GM12878 (cell line): ENCODE measurements around the gene HMX2. TPM values are rescaled to one million over a fixed set of nuclear protein-coding genes. Genes with fewer than 3 reads are reported as not detected.

ENCODE experiments used
- ATAC-seq: fragments of 200-7000 bp; cut with Tn5 transposase; 3 replicates; pipeline ENCODE4 v1.9.1; 2020; ENCODE audit warnings: mild to moderate bottlenecking, moderate library complexity
- BruUV-seq: library from RNA; stranded (reverse); fragments of 400-500 nt; replicated peaks from 2 replicates; lab custom pipeline; 2021; lab: Mats Ljungman, UMichigan
- CTCF ChIA-PET: fragments of 300-600 bp; sonication (Branson Sonifier 250); formaldehyde crosslinking; extraction: SDS; loops from one replicate; lab custom pipeline; 2021; ENCODE audit warnings: inconsistent platforms; lab: Yijun Ruan, JAX
- POLR2A ChIA-PET: fragments of 350-600 bp; formaldehyde crosslinking; extraction: SDS; loops from one replicate; lab custom pipeline; 2021; ENCODE audit warnings: inconsistent platforms; lab: Charles Lee
- RAD21 ChIA-PET: fragments of 300-600 bp; sonication (Branson Sonifier 250); formaldehyde crosslinking; loops from one replicate; lab custom pipeline; 2023; ENCODE audit warnings: antibody characterized with exemption; ENCODE audit not compliant: unreplicated experiment; lab: Charles Lee
- SMC1A ChIA-PET: fragments of 300-600 bp; sonication (Branson Sonifier 250); formaldehyde crosslinking; loops from one replicate; lab custom pipeline; 2023; ENCODE audit not compliant: unreplicated experiment, uncharacterized antibody; lab: Charles Lee
- DNase-seq: peaks from one replicate; pipeline ENCODE4 v3.0.0-alpha.2; 2011; ENCODE audit warnings: low read depth, low spot score
- FAIRE-seq: peaks from 3 replicates; lab custom pipeline; 2011; peaks lifted over from hg19 to GRCh38; lab: Jason Lieb, UNC
- H2AFZ ChIP-seq: 2 replicates; pipeline ENCODE4 v1.6.0; 2011; ENCODE audit warnings: low read depth, low read length, control low read depth; ENCODE audit not compliant: control insufficient read depth
- H3K27ac ChIP-seq: 2 replicates; pipeline ENCODE4 v1.5.1; 2011; ENCODE audit warnings: control low read depth; ENCODE audit not compliant: control insufficient read depth, insufficient read depth
- H3K27me3 ChIP-seq, 2 experiments: replicated peaks in 1 of 2; 2 replicates each; pipeline versions ENCODE4 v1.6.0 to v1.6.1; 2011; ENCODE audit warnings: low read length in 1 of 2; ENCODE audit not compliant: control insufficient read depth in 2 of 2, insufficient read depth in 2 of 2
- H3K36me3 ChIP-seq, 2 experiments: 2 replicates each; pipeline ENCODE4 v1.5.1; 2011; ENCODE audit warnings: low read length in 1 of 2; ENCODE audit not compliant: control insufficient read depth in 2 of 2, insufficient read depth in 2 of 2
- H3K4me1 ChIP-seq: 2 replicates; pipeline ENCODE4 v1.6.1; 2011; ENCODE audit warnings: mild to moderate bottlenecking, low read length, moderate library complexity, mixed read lengths; ENCODE audit not compliant: control insufficient read depth, insufficient read depth
- H3K4me2 ChIP-seq: 2 replicates; pipeline ENCODE4 v1.6.0; 2011; ENCODE audit warnings: control low read depth; ENCODE audit not compliant: control insufficient read depth, insufficient read depth
- H3K4me3 ChIP-seq: fragments of 200-600 bp; sonication (generic); 2 replicates; pipeline ENCODE4 v1.5.1; 2016
- H3K79me2 ChIP-seq: 2 replicates; pipeline ENCODE4 v1.6.0; 2011; ENCODE audit warnings: low read length; ENCODE audit not compliant: control insufficient read depth, insufficient read depth
- H3K9ac ChIP-seq: 2 replicates; pipeline ENCODE4 v1.8.0; 2011; ENCODE audit warnings: low read length, control low read depth, mixed read lengths; ENCODE audit not compliant: control insufficient read depth, insufficient read depth
- H3K9me3 ChIP-seq: replicated peaks from 3 replicates; pipeline ENCODE4 v1.5.1; 2011; ENCODE audit warnings: mild to moderate bottlenecking, low read length; ENCODE audit not compliant: control insufficient read depth, insufficient read depth
- H4K20me1 ChIP-seq: 2 replicates; pipeline ENCODE4 v1.6.0; 2011; ENCODE audit not compliant: control insufficient read depth, insufficient read depth
- EP300 ChIP-seq, 2 experiments: fragments of 150-350 bp in 1 of 2; IDR thresholded peaks; 2 replicates each; pipeline ENCODE4 v1.6.1; 2011 to 2012; ENCODE audit warnings: low read depth in 2 of 2, low read length in 2 of 2, borderline replicate concordance in 1 of 2, improper control_type of control experiment in 1 of 2, inconsistent platforms in 1 of 2; ENCODE audit not compliant: control insufficient read depth in 1 of 2
- JUND ChIP-seq: IDR thresholded peaks from 2 replicates; pipeline ENCODE4 v1.6.1; 2012; ENCODE audit warnings: low read depth, mild to moderate bottlenecking, low read length, improper control_type of control experiment, moderate library complexity
- PAX8 ChIP-seq: fragments of 450-650 bp; IDR thresholded peaks from 2 replicates; pipeline ENCODE4 v1.6.1; 2017; ENCODE audit warnings: mild to moderate bottlenecking, moderate library complexity
- ZSCAN29 ChIP-seq: fragments of 450-650 bp; IDR thresholded peaks from 2 replicates; pipeline ENCODE4 v1.6.1; 2017; ENCODE audit warnings: mild to moderate bottlenecking, moderate library complexity
- WGBS: methylation state at CpG from one replicate; pipeline ENCODE4 v1.1.6; 2016; ENCODE audit warnings: low lambda C conversion rate; ENCODE audit not compliant: insufficient replicate concordance, insufficient coverage; ENCODE audit errors: missing lambda C conversion rate; 5-methylcytosine and 5-hydroxymethylcytosine counted together
- in situ Hi-C: fragments of 300-500 bp; cut with MboI; formaldehyde crosslinking; loops from 9 replicates; pipeline ENCODE4 v1.14.3; 2018; ENCODE audit warnings: mixed read lengths
- intact Hi-C: fragments of 100-400 bp; cut with micrococcal nuclease; formaldehyde crosslinking; loops from one replicate; pipeline ENCODE4 v1.14.2; 2022; ENCODE audit not compliant: unreplicated experiment
- polyA plus RNA-seq, 11 experiments: library from polyadenylated mRNA; depleted of rRNA in 4 of 11; unstranded in 6 of 11; stranded (reverse) in 5 of 11; fragments of >200 nt; fragmentation: Nextera tagmentation in 4 of 11; fragmentation: Illumina TruSeq in 1 of 11; extraction: Ambion mirVana in 4 of 11; extraction: Trizol in 1 of 11; gene quantifications; 1 replicate in 1 of 11; 2 replicates in 10 of 11; pipeline versions ENCODE4 v1.2.1 to v1.2.3, GENCODE V29; 2011 to 2016; ENCODE audit warnings: inconsistent platforms in 2 of 11, missing spikeins in 2 of 11, low read depth in 1 of 11
- total RNA-seq, 4 experiments: library from RNA; depleted of rRNA in 3 of 4; stranded (reverse); fragments of >200 nt in 3 of 4; fragmentation: Illumina TruSeq in 1 of 4; extraction: Trizol in 1 of 4; gene quantifications; 2 replicates each; pipeline versions ENCODE4 v1.2.1 to v1.2.3, GENCODE V29; 2013 to 2021
- TF ChIP-seq, protein P1 (sequence below): fragments of 450-650 bp; IDR thresholded peaks from 2 replicates; pipeline ENCODE4 v1.6.1; 2018; ENCODE audit warnings: mild to moderate bottlenecking, low read depth, moderate library complexity; ENCODE audit not compliant: partially characterized antibody
- TF ChIP-seq, protein P2 (sequence below): IDR thresholded peaks from 2 replicates; pipeline ENCODE4 v1.6.1; 2011; ENCODE audit warnings: mild to moderate bottlenecking, low read depth, low read length, moderate library complexity; ENCODE audit not compliant: insufficient replicate concordance
- TF ChIP-seq, protein P3 (sequence below): fragments of 450-650 bp; IDR thresholded peaks from 2 replicates; pipeline ENCODE4 v1.6.1; 2016; ENCODE audit warnings: mild to moderate bottlenecking
- TF ChIP-seq, protein P4 (sequence below), 3 experiments: IDR thresholded peaks in 2 of 3; conservative IDR thresholded peaks in 1 of 3; 2 replicates each; pipeline ENCODE4 v1.5.1; 2011; ENCODE audit warnings: low read depth in 3 of 3, low read length in 3 of 3, mild to moderate bottlenecking in 3 of 3, control low read depth in 2 of 3, moderate library complexity in 2 of 3, inconsistent platforms in 1 of 3, mixed read lengths in 1 of 3; ENCODE audit not compliant: control insufficient read depth in 2 of 3, insufficient read depth in 1 of 3; ENCODE audit errors: extremely low read depth in 1 of 3

HMX2 gene
- total and polyA plus RNA-seq, 10 of the 15 experiments (the other 5 are each of a cell fraction or from before 2014, with no cell fraction given), result 1.4 to 31.3 (median 16.8) TPM; not detected in 1

DNA sequence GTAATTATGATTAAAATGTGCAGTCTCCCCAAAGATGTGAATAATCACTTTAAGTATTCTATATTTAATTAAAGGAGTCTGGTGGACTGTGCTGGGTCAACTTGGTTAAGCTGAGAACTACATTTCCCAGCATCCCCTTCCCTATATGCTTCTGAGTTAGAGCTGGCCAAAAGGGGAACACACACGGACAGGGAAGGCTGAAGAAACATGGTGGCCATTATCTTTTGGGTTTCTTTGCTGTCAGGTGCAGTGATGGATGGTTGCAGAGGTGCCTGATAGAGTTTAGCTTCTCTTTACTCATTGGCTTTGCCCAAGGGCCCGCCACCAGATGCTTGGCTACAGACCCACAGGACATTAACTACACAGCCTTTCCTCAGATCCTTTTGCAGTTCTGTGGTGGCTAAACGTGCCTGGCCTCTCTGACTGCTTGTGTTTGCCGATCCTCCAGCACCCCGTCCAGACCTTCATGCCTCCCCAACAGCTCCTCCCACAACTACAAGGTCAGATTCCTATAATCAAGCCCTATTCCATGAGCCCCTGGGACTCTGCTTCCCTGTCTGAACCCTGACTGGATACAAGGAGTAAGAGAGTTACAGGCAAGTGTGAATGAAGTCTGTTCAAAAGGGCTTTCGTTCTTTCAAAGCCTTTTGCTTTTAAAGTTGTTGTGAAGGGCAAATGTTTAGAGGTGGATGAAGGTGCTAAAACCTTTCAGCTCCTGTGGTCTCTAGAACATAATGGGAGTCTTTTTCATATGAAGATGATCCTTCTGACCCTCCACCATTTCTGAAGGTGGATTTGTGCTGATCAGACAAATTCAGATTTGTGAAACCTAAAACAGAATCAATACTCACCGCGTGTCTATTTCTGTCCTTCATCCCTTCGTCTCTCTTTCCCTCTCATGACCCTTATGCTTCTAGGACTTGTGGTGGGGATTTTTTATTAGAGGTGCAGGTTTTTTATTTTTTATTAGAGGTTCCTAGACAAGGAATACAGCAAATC is 27.8 kb downstream of the HMX2 start:
- ChIA-PET POLR2A (interaction anchor here (0.8 to 1.0 kb wide), 2 partner anchors 22 to 168 kb away, joined by 3 read pairs; partner anchors contain the start of gene BUB3), CTCF (interaction anchor here (1.2 kb wide), 1 partner anchor 84 kb away, joined by 3 read pairs; no protein-coding TSS in a partner anchor), SMC1A (no interaction called here), RAD21 (no interaction called here)
- H2AFZ ChIP-seq, result no peak overlapping the region
- no peak overlapping the region for H3K4me2 ChIP-seq
- peaks cover 2 to 26% of the 10 kb centered on the region in 2 experiments for H3K36me3 ChIP-seq
- FAIRE-seq (no peak), ATAC-seq (no peak), DNase-seq (no peak)
- 92% methylated on average over 9 of the region's 9 CpGs for WGBS
- in situ Hi-C loops, result no loop called here
- H3K27ac ChIP-seq, result no peak overlapping the region
- BruUV-seq, result no TSS peak
- H3K9ac ChIP-seq, result no peak overlapping the region
- H3K4me1 ChIP-seq, result no peaks in the 10 kb centered on the region
- H3K4me3 ChIP-seq, result no peak overlapping the region
- intact Hi-C loops, result no loop called here
- H4K20me1 ChIP-seq, result no peaks in the 10 kb centered on the region; the same call in 1 of the 2 replicates
- H3K9me3 ChIP-seq, result peaks cover 2% of the 10 kb centered on the region; the same call in 1 of the 3 replicates
- H3K79me2 ChIP-seq, result peaks cover 2% of the 10 kb centered on the region; the same call in 1 of the 2 replicates
- no peaks in the 10 kb centered on the region for H3K27me3 ChIP-seq
- TF ChIP-seq, protein P1, sequence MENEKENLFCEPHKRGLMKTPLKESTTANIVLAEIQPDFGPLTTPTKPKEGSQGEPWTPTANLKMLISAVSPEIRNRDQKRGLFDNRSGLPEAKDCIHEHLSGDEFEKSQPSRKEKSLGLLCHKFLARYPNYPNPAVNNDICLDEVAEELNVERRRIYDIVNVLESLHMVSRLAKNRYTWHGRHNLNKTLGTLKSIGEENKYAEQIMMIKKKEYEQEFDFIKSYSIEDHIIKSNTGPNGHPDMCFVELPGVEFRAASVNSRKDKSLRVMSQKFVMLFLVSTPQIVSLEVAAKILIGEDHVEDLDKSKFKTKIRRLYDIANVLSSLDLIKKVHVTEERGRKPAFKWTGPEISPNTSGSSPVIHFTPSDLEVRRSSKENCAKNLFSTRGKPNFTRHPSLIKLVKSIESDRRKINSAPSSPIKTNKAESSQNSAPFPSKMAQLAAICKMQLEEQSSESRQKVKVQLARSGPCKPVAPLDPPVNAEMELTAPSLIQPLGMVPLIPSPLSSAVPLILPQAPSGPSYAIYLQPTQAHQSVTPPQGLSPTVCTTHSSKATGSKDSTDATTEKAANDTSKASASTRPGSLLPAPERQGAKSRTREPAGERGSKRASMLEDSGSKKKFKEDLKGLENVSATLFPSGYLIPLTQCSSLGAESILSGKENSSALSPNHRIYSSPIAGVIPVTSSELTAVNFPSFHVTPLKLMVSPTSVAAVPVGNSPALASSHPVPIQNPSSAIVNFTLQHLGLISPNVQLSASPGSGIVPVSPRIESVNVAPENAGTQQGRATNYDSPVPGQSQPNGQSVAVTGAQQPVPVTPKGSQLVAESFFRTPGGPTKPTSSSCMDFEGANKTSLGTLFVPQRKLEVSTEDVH, result no peak
- TF ChIP-seq, protein P2, sequence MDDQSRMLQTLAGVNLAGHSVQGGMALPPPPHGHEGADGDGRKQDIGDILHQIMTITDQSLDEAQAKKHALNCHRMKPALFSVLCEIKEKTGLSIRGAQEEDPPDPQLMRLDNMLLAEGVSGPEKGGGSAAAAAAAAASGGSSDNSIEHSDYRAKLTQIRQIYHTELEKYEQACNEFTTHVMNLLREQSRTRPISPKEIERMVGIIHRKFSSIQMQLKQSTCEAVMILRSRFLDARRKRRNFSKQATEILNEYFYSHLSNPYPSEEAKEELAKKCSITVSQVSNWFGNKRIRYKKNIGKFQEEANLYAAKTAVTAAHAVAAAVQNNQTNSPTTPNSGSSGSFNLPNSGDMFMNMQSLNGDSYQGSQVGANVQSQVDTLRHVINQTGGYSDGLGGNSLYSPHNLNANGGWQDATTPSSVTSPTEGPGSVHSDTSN, result no peak
- TF ChIP-seq ZSCAN29, result no peak
- TF ChIP-seq, protein P3, sequence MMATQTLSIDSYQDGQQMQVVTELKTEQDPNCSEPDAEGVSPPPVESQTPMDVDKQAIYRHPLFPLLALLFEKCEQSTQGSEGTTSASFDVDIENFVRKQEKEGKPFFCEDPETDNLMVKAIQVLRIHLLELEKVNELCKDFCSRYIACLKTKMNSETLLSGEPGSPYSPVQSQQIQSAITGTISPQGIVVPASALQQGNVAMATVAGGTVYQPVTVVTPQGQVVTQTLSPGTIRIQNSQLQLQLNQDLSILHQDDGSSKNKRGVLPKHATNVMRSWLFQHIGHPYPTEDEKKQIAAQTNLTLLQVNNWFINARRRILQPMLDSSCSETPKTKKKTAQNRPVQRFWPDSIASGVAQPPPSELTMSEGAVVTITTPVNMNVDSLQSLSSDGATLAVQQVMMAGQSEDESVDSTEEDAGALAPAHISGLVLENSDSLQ, result no peak
- TF ChIP-seq JUND, result no peak
- TF ChIP-seq, protein P4, sequence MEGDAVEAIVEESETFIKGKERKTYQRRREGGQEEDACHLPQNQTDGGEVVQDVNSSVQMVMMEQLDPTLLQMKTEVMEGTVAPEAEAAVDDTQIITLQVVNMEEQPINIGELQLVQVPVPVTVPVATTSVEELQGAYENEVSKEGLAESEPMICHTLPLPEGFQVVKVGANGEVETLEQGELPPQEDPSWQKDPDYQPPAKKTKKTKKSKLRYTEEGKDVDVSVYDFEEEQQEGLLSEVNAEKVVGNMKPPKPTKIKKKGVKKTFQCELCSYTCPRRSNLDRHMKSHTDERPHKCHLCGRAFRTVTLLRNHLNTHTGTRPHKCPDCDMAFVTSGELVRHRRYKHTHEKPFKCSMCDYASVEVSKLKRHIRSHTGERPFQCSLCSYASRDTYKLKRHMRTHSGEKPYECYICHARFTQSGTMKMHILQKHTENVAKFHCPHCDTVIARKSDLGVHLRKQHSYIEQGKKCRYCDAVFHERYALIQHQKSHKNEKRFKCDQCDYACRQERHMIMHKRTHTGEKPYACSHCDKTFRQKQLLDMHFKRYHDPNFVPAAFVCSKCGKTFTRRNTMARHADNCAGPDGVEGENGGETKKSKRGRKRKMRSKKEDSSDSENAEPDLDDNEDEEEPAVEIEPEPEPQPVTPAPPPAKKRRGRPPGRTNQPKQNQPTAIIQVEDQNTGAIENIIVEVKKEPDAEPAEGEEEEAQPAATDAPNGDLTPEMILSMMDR (IDR thresholded peaks at IDR 0.05 in 2 of 3, conservative IDR thresholded peaks at IDR 0.05 in 1 of 3; ENCODE audit: control insufficient read depth in 2 of 3, extremely low read depth in 1 of 3, insufficient read depth in 1 of 3, low read depth in 3 of 3, low read length in 3 of 3), result 0 out of 6 replicates have a peak, but pooled peaks of 1 of the 3 experiments have one; percentile 2
- TF ChIP-seq PAX8, result no peak
- no peak for TF ChIP-seq EP300 (IDR thresholded peaks at IDR 0.05; ENCODE audit: borderline replicate concordance in 1 of 2, control insufficient read depth in 1 of 2, low read depth in 2 of 2, low read length in 2 of 2)
